Thyroid gland (tissue), 4 donors: Measurements from ENCODE around the gene SPTBN4. TPM values are rescaled to one million over a fixed set of nuclear protein-coding genes. Genes with fewer than 3 reads are reported as not detected.
"Not testable (repeated sequence)": the region's sequence is repeated elsewhere in the genome, so short reads cannot be mapped to it uniquely, and the experiment has no call there.

Source experiments
- DNase-seq, 2 donors: peaks; one replicate each; pipeline ENCODE4 v3.0.0-alpha.2; 2019
- H3K27ac ChIP-seq, 3 donors: fragments of 200-600 bp; sonication (generic); 1 replicate in 2 of 3; 2 replicates in 1 of 3; pipeline ENCODE4 v1.5.1; 2016 to 2019; ENCODE audit warnings: mild to moderate bottlenecking in 1 of 3, moderate library complexity in 1 of 3
- H3K27me3 ChIP-seq: fragments of 200-600 bp; sonication (generic); one replicate; pipeline ENCODE4 v1.5.1; 2019
- H3K36me3 ChIP-seq, 2 donors: fragments of 200-600 bp; sonication (generic); one replicate each; pipeline ENCODE4 v1.5.1; 2016 to 2019
- H3K4me1 ChIP-seq, 2 donors: fragments of 200-600 bp; sonication (generic); one replicate each; pipeline ENCODE4 v1.5.1; 2017 to 2019
- H3K4me3 ChIP-seq, 3 donors: fragments of 200-600 bp; sonication (generic); replicated peaks in 1 of 3; 1 replicate in 2 of 3; 2 replicates in 1 of 3; pipeline ENCODE4 v1.5.1; 2016; ENCODE audit warnings: mild to moderate bottlenecking in 1 of 3
- H3K9me3 ChIP-seq: fragments of 200-600 bp; sonication (generic); one replicate; pipeline ENCODE4 v1.5.1; 2017
- CTCF ChIP-seq, 6 experiments: fragments of 200-600 bp in 3 of 6; fragments of 450-650 bp in 3 of 6; sonication (generic) in 3 of 6; IDR thresholded peaks; one replicate each; pipeline ENCODE4 v1.5.1; 2016 to 2019; ENCODE audit warnings: antibody characterized with exemption in 6 of 6, mild to moderate bottlenecking in 2 of 6, inconsistent platforms in 1 of 6, moderate library complexity in 1 of 6
- POLR2A ChIP-seq, 2 donors: fragments of 450-650 bp; IDR thresholded peaks; one replicate each; pipeline ENCODE4 v1.6.1; 2017; ENCODE audit warnings: antibody characterized with exemption in 2 of 2, mild to moderate bottlenecking in 2 of 2, moderate library complexity in 1 of 2
- WGBS, 2 donors: methylation state at CpG; one replicate each; pipeline ENCODE4 v1.1.5; 2017; 5-methylcytosine and 5-hydroxymethylcytosine counted together
- intact Hi-C: fragments of 100-400 bp; cut with DNase I; formaldehyde crosslinking; loops from one replicate; pipeline ENCODE4 v1.15.1; 2023
- total RNA-seq, 4 donors: library from RNA; depleted of rRNA; stranded (reverse); fragments of >200 nt; gene quantifications; one replicate each; pipeline ENCODE4 v1.2.3, GENCODE V29; 2016

The SPTBN4 gene
- total RNA-seq, 4 donors from 2014 or later, result 0.67 to 2.7 (median 1.0) TPM

GRCh38 chr19:40539070-40539469, 72.3 kb downstream of the SPTBN4 start:
- DNase-seq, result no peak
- intact Hi-C loops, result no loop called here
- Histone ChIP-seq H3K9me3 (no peaks in the 10 kb centered on the region), H3K27ac (no peak overlapping the region), H3K4me1 (no peaks in the 10 kb centered on the region), H3K4me3 (no peak overlapping the region), H3K36me3 (no peaks in the 10 kb centered on the region), H3K27me3 (no peaks in the 10 kb centered on the region)
- WGBS, 2 donors, result 53 to 68% methylated on average over 2 to 4 of the region's 4 CpGs
- no peak for TF ChIP-seq POLR2A (IDR thresholded peaks at IDR 0.05)
- no peak for TF ChIP-seq CTCF (IDR thresholded peaks at IDR 0.05)

DNA sequence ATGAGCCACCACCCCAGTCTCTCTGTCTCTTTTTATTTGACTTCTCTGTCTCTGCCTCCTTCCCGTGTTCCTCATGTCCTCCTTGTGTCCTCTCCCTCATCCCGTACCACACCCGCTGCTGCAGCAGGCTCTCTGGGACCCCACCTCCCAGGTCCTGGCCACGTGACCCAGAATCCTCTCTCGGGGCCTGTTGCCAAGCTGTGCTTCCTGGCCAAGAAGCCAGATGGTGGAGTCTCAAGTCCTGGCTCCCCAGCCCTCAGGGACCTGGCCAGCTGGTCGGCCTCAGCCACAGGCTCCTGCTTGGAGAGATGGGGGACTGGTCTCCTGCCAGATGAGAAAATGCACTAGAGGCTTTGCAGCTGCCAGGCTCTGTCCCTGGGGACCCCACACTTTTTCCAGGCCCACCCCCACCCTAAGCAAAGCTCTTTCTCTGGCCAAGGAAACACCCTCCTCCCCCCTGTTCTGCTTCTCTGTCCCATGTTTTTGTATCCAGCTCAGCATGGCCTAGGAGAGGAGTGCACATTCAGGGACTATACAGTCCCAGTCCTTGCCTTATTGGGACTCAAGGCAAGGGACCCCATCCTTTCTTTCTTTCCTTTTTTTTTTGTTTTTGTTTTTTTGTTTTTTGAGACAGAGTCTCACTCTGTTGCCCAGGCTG, 75.5 kb downstream of the SPTBN4 start:
- Histone ChIP-seq H3K27me3 (no peaks in the 10 kb centered on the region), H3K9me3 (no peaks in the 10 kb centered on the region), H3K4me3 (no peak overlapping the region), H3K4me1 (no peaks in the 10 kb centered on the region), H3K36me3 (no peaks in the 10 kb centered on the region), H3K27ac (no peak overlapping the region)
- no peak for DNase-seq
- TF ChIP-seq CTCF (IDR thresholded peaks at IDR 0.05) (no peak), POLR2A (IDR thresholded peaks at IDR 0.05) (no peak)
- WGBS, 2 donors, result 60% methylated on average over 6 of the region's 6 CpGs
- intact Hi-C loops, result no loop called here

DNA sequence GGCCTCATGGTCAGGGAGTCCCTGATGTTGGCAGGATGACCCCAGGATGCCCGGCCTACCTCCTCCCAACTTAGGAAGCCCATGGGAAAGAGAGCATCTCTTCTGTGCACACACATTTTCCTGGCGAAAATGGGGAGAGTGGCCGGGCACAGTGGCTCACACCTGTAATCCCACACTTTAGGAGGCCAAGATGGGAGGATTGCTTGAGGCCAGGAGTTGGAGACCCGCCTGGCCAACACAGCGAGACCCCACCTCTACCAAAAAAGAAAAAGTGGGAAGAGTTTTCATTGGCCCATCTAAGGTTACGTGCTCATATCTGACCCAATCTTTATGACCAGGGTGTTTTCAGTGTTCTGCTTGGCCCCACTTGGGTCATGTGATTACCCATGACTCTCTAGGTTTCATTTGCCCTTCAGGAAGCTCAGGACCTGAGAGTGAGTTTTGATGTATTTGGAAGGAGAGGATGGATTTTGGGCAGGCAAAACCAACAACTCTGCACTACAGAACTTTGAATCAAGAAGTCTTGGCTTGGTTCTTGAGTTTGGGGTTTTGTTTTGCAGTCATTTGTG, 76.3 kb downstream of the SPTBN4 start:
- H3K36me3 ChIP-seq, result no peaks in the 10 kb centered on the region
- intact Hi-C loops, result no loop called here
- no peak for DNase-seq
- H3K9me3 ChIP-seq, result no peaks in the 10 kb centered on the region
- H3K4me1 ChIP-seq, result no peaks in the 10 kb centered on the region
- no peaks in the 10 kb centered on the region for H3K27me3 ChIP-seq
- TF ChIP-seq CTCF (IDR thresholded peaks at IDR 0.05), result no peak
- TF ChIP-seq POLR2A (IDR thresholded peaks at IDR 0.05), result no peak
- H3K4me3 ChIP-seq, result no peak overlapping the region
- no peak overlapping the region for H3K27ac ChIP-seq
- 95 to 97% methylated on average over 6 of the region's 6 CpGs for WGBS, 2 donors

GRCh38 chr19:40546153-40546841, 79.5 kb downstream of the SPTBN4 start:
- H3K9me3 ChIP-seq, intact Hi-C loops, H3K4me3 ChIP-seq, H3K27ac ChIP-seq, H3K27me3 ChIP-seq, H3K36me3 ChIP-seq, H3K4me1 ChIP-seq, DNase-seq: not testable (repeated sequence)
- WGBS, 2 donors, result 84 to 85% methylated on average over 3 of the region's 3 CpGs

DNA sequence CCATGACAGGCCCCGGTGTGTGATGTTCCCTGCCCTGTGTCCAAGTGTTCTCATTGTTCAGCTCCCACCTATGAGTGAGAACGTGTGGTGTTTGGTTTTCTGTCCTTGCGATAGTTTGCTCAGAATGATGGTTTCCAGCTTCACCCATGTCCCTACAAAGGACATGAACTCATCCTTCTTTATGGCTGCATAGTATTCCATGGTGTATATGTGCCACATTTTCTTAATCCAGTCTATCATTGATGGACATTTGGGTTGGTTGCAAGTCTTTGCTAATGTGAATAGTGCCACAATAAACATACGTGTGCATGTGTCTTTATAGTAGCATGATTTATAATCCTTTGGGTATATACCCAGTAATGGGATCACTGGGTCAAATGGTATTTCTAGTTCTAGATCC, 80.4 kb downstream of the SPTBN4 start:
- DNase-seq, H3K27me3 ChIP-seq, intact Hi-C loops, H3K4me1 ChIP-seq, H3K9me3 ChIP-seq, H3K27ac ChIP-seq, H3K4me3 ChIP-seq, H3K36me3 ChIP-seq: not testable (repeated sequence)
- WGBS, 2 donors, result 87 to 89% methylated on average over 4 of the region's 4 CpGs

- Histone ChIP-seq H3K27me3 (no peaks in the 10 kb centered on the region), H3K27ac (no peak overlapping the region), H3K4me3 (no peak overlapping the region), H3K4me1 (peaks cover 0 to 5% of the 10 kb centered on the region in 2 donors), H3K36me3 (no peaks in the 10 kb centered on the region), H3K9me3 (no peaks in the 10 kb centered on the region)
- TF ChIP-seq POLR2A (IDR thresholded peaks at IDR 0.05) (no peak), CTCF (IDR thresholded peaks at IDR 0.05) (no peak)
- no peak for DNase-seq
- 80 to 87% methylated on average over 1 of the region's 1 CpG for WGBS, 2 donors
- intact Hi-C loops, result no loop called here
Measured at GRCh38 chr19:40547836-40548235, 81.0 kb downstream of the SPTBN4 start.
